Activated CD4-positive, alpha-beta T cell treated with anti-CD3 and anti-CD28 coated beads for 24 hours (primary cell): ENCODE data around the gene CDK6.
"Not testable (repeated sequence)": the region's sequence is repeated elsewhere in the genome, so short reads cannot be mapped to it uniquely, and the experiment has no call there.

ENCODE experiments used
- DNase-seq, 2 donors: peaks; one replicate each; pipeline ENCODE4 v3.0.0-alpha.2; 2020; ENCODE audit warnings: low read depth in 2 of 2

CDK6 gene

GRCh38 chr7:92761391-92762097 lies 74.8 kb downstream of the CDK6 start:
- no peak for DNase-seq

- no peak for DNase-seq
Observed at GRCh38 chr7:92758796-92759431, 77.5 kb downstream of the CDK6 start.

GRCh38 chr7:92757311-92757910 lies 79.0 kb downstream of the CDK6 start:
- DNase-seq = not testable (repeated sequence)

GRCh38 chr7:92755680-92756079 lies 80.7 kb downstream of the CDK6 start:
- DNase-seq = no peak

- no peak for DNase-seq
Observed at GRCh38 chr7:92754919-92755581, 81.3 kb downstream of the CDK6 start.

- no peak for DNase-seq
Observed at GRCh38 chr7:92753614-92754013, 82.8 kb downstream of the CDK6 start.

GRCh38 chr7:92751902-92752901 lies 84.2 kb downstream of the CDK6 start:
- DNase-seq = no peak

GRCh38 chr7:92750946-92751345 lies 85.4 kb downstream of the CDK6 start:
- DNase-seq = no peak

- DNase-seq = no peak
Observed at GRCh38 chr7:92750447-92750839, 85.9 kb downstream of the CDK6 start.

GRCh38 chr7:92749832-92750446 lies 86.4 kb downstream of the CDK6 start:
- DNase-seq = no peak

GRCh38 chr7:92749327-92749755 lies 87.0 kb downstream of the CDK6 start:
- no peak for DNase-seq

- no peak for DNase-seq
Observed at GRCh38 chr7:92748495-92748894, 87.9 kb downstream of the CDK6 start.

- no peak for DNase-seq
Observed at GRCh38 chr7:92747041-92747835, 89.1 kb downstream of the CDK6 start.

GRCh38 chr7:92745241-92745640 lies 91.1 kb downstream of the CDK6 start:
- DNase-seq = no peak

- DNase-seq = not testable (repeated sequence)
Observed at GRCh38 chr7:92744180-92744579, 92.2 kb downstream of the CDK6 start.

GRCh38 chr7:92742186-92742585 lies 94.2 kb downstream of the CDK6 start:
- no peak for DNase-seq

- no peak for DNase-seq
Observed at GRCh38 chr7:92740700-92741126, 95.7 kb downstream of the CDK6 start.

GRCh38 chr7:92740134-92740533 lies 96.2 kb downstream of the CDK6 start:
- DNase-seq = no peak

GRCh38 chr7:92739091-92739490 lies 97.3 kb downstream of the CDK6 start:
- DNase-seq = no peak

- no peak for DNase-seq
Observed at GRCh38 chr7:92737706-92738105, 98.7 kb downstream of the CDK6 start.
